Endothelial cell of umbilical vein (primary cell): ENCODE results near the gene CHST11. TPM values are rescaled to one million over a fixed set of nuclear protein-coding genes. Genes with fewer than 3 reads are reported as not detected.

Experiments used
- BruUV-seq: library from RNA; stranded (reverse); fragments of 400-500 nt; replicated peaks from 2 replicates; lab custom pipeline; 2021; lab: Mats Ljungman, UMichigan
- CTCF ChIA-PET: fragments of 300-600, 350-600 bp; sonication (Branson Sonifier 250); formaldehyde crosslinking; loops from one replicate; lab custom pipeline; 2021; ENCODE audit warnings: antibody characterized with exemption, inconsistent platforms; lab: Charles Lee
- POLR2A ChIA-PET: fragments of 300-600, 350-600 bp; sonication (Branson Sonifier 250); formaldehyde crosslinking; loops from one replicate; lab custom pipeline; 2021; ENCODE audit warnings: antibody characterized with exemption, inconsistent platforms; lab: Charles Lee
- DNase-seq: peaks from one replicate; pipeline ENCODE4 v3.0.0-alpha.2; 2011; ENCODE audit warnings: low read depth, low spot score
- FAIRE-seq: peaks from 2 replicates; lab custom pipeline; 2011; peaks lifted over from hg19 to GRCh38; lab: Jason Lieb, UNC
- H2AFZ ChIP-seq: 2 replicates; pipeline ENCODE4 v1.6.0; 2012; ENCODE audit warnings: low read depth, low read length, control low read depth, inconsistent platforms
- H3K27ac ChIP-seq: 2 replicates; pipeline ENCODE4 v1.5.1; 2011; ENCODE audit warnings: low read depth, mild to moderate bottlenecking, control low read depth, low read length, moderate library complexity; ENCODE audit not compliant: insufficient read depth
- H3K27me3 ChIP-seq, 2 experiments: 2 replicates each; pipeline versions ENCODE4 v1.6.0 to v1.6.1; 2011; ENCODE audit warnings: low read length in 2 of 2, mixed read lengths in 1 of 2; ENCODE audit not compliant: control insufficient read depth in 2 of 2, insufficient read depth in 2 of 2
- H3K36me3 ChIP-seq, 2 experiments: 2 replicates in 1 of 2; 3 replicates in 1 of 2; pipeline ENCODE4 v1.5.1; 2011; ENCODE audit warnings: low read length in 2 of 2, mild to moderate bottlenecking in 1 of 2, moderate library complexity in 1 of 2; ENCODE audit not compliant: control insufficient read depth in 2 of 2, insufficient read depth in 2 of 2; ENCODE audit errors: extremely low read depth in 1 of 2
- H3K4me1 ChIP-seq: 3 replicates; pipeline ENCODE4 v1.5.1; 2011; ENCODE audit warnings: mild to moderate bottlenecking, low read length; ENCODE audit not compliant: control insufficient read depth, insufficient read depth; ENCODE audit errors: extremely low read depth
- H3K4me2 ChIP-seq: 2 replicates; pipeline ENCODE4 v1.6.1; 2011; ENCODE audit warnings: low read length, control low read depth, mixed read lengths; ENCODE audit not compliant: insufficient read depth
- H3K4me3 ChIP-seq, 3 experiments: fragments of 200-600 bp in 1 of 3; sonication (generic), shearing (Covaris generic) in 1 of 3; replicated peaks in 1 of 3; 2 replicates each; pipeline ENCODE4 v1.5.1; 2011 to 2016; ENCODE audit warnings: control low read depth in 3 of 3, low read length in 3 of 3, mild to moderate bottlenecking in 2 of 3, inconsistent platforms in 1 of 3, low read depth in 1 of 3, moderate library complexity in 1 of 3; ENCODE audit not compliant: insufficient read depth in 1 of 3
- H3K79me2 ChIP-seq: 2 replicates; pipeline ENCODE4 v1.6.0; 2012; ENCODE audit warnings: low read length, inconsistent platforms; ENCODE audit not compliant: control insufficient read depth, insufficient read depth
- H3K9ac ChIP-seq: replicated peaks from 2 replicates; pipeline ENCODE3; 2011; ENCODE audit warnings: low read length, control low read depth; ENCODE audit not compliant: insufficient read depth; ENCODE audit errors: extremely low read depth
- H3K9me1 ChIP-seq: replicated peaks from 3 replicates; pipeline ENCODE4 v1.6.0; 2011; ENCODE audit warnings: mild to moderate bottlenecking, low read length; ENCODE audit not compliant: control insufficient read depth, insufficient read depth; ENCODE audit errors: extremely low read depth
- H3K9me3 ChIP-seq: replicated peaks from 2 replicates; pipeline ENCODE4 v1.5.1; 2012; ENCODE audit warnings: low read length, inconsistent platforms; ENCODE audit not compliant: control insufficient read depth, insufficient read depth
- H4K20me1 ChIP-seq: replicated peaks from 2 replicates; pipeline ENCODE3; 2011; ENCODE audit warnings: mild to moderate bottlenecking, low read length; ENCODE audit not compliant: control insufficient read depth, insufficient read depth; ENCODE audit errors: extremely low read depth
- FOS ChIP-seq: IDR thresholded peaks from 2 replicates; pipeline ENCODE4 v1.6.1; 2011; ENCODE audit warnings: mild to moderate bottlenecking, low read length, moderate library complexity, borderline replicate concordance; ENCODE audit not compliant: insufficient read depth
- JUN ChIP-seq: IDR thresholded peaks from 2 replicates; pipeline ENCODE4 v1.6.1; 2011; ENCODE audit warnings: borderline replicate concordance, low read depth; ENCODE audit not compliant: insufficient read length, insufficient read depth
- MAX ChIP-seq: IDR thresholded peaks from 2 replicates; pipeline ENCODE4 v1.6.1; 2011; ENCODE audit not compliant: insufficient read depth, insufficient read length
- POLR2A ChIP-seq: IDR thresholded peaks from 2 replicates; pipeline ENCODE4 v1.6.1; 2012; ENCODE audit warnings: low read depth, mild to moderate bottlenecking, control low read depth, low read length
- dilution Hi-C: fragments of 300-500 bp; cut with MboI; formaldehyde crosslinking; loops from one replicate; pipeline ENCODE4 v1.15.0; 2019; ENCODE audit warnings: low sequenced_read_pairs; ENCODE audit not compliant: extremely low pct_ligation_motif_present
- intact Hi-C: fragments of 100-400 bp; cut with micrococcal nuclease; formaldehyde crosslinking; loops from one replicate; pipeline ENCODE4 v1.10.0; 2022
- polyA plus RNA-seq, 4 experiments: library from polyadenylated mRNA; depleted of rRNA in 3 of 4; stranded (reverse) in 3 of 4; unstranded in 1 of 4; fragments of >200 nt; gene quantifications; 2 replicates each; pipeline versions ENCODE4 v1.2.1 to v1.2.3, GENCODE V29; 2011 to 2012; ENCODE audit warnings: missing spikeins in 1 of 4
- total RNA-seq: library from RNA; stranded (reverse); gene quantifications from 2 replicates; pipeline ENCODE4 v1.2.3, GENCODE V29; 2021
- TF ChIP-seq, protein P1 (sequence below), 2 donors: IDR thresholded peaks; 1 replicate in 1 of 2; 2 replicates in 1 of 2; pipeline ENCODE4 v1.5.1; 2011; ENCODE audit warnings: low read length in 2 of 2, mild to moderate bottlenecking in 2 of 2, moderate library complexity in 2 of 2, control low read depth in 1 of 2, inconsistent platforms in 1 of 2, low read depth in 1 of 2; ENCODE audit not compliant: insufficient read depth in 1 of 2; ENCODE audit errors: extremely low read depth in 1 of 2

Gene CHST11
- total and polyA plus RNA-seq, 2 donors (not counting 3 experiments of a cell fraction or from before 2014, with no cell fraction given) = 19.7 to 20.9 TPM

DNA sequence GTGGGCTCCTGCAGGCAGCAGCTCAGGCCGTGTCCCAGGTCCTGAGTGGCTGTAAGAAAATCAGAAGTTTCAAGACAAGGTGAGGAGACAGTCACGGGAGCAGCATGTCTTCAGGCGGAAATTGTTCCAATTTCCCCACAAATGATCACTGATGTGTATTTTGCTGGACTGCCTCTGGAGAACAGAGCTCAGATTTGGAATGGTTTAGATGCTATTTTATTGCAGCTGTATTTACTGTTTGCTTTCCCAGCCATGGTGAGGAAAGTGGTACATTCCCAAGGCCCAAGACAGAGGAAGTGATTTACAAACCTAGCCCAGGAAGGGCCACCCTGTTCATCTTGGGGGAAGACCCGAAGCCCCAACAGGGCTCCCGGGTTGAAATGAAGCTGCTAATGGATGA is 195.6 kb downstream of the CHST11 start:
- TF ChIP-seq, protein P1, sequence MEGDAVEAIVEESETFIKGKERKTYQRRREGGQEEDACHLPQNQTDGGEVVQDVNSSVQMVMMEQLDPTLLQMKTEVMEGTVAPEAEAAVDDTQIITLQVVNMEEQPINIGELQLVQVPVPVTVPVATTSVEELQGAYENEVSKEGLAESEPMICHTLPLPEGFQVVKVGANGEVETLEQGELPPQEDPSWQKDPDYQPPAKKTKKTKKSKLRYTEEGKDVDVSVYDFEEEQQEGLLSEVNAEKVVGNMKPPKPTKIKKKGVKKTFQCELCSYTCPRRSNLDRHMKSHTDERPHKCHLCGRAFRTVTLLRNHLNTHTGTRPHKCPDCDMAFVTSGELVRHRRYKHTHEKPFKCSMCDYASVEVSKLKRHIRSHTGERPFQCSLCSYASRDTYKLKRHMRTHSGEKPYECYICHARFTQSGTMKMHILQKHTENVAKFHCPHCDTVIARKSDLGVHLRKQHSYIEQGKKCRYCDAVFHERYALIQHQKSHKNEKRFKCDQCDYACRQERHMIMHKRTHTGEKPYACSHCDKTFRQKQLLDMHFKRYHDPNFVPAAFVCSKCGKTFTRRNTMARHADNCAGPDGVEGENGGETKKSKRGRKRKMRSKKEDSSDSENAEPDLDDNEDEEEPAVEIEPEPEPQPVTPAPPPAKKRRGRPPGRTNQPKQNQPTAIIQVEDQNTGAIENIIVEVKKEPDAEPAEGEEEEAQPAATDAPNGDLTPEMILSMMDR (IDR thresholded peaks at IDR 0.05; ENCODE audit: extremely low read depth in 1 of 2, insufficient read depth in 1 of 2, low read depth in 1 of 2, low read length in 2 of 2) = no peak
- Histone ChIP-seq H3K27ac (no peak overlapping the region), H3K36me3 (no peaks in the 10 kb centered on the region), H3K4me2 (no peak overlapping the region), H3K9me1 (no peaks in the 10 kb centered on the region), H3K4me1 (no peaks in the 10 kb centered on the region), H4K20me1 (no peaks in the 10 kb centered on the region), H3K9me3 (no peaks in the 10 kb centered on the region), H3K9ac (no peak overlapping the region), H3K79me2 (no peaks in the 10 kb centered on the region), H2AFZ (no peak overlapping the region), H3K27me3 (no peaks in the 10 kb centered on the region), H3K4me3 (no peak overlapping the region)
- DNase-seq (no peak), FAIRE-seq (no peak)
- intact Hi-C loops = no loop called here
- ChIA-PET CTCF (interaction anchor here (0.7 to 2.1 kb wide), 5 partner anchors 15 to 270 kb away, joined by 3 to 9 read pairs (median 4); no protein-coding TSS in a partner anchor), POLR2A (no interaction called here)
- no TSS peak for BruUV-seq
- dilution Hi-C loops = no loop called here

GRCh38 chr12:104652910-104653309 is 196.2 kb downstream of the CHST11 start:
- ChIA-PET CTCF (interaction anchor here (0.8 to 2.1 kb wide), 4 partner anchors 16 to 271 kb away, joined by 3 to 9 read pairs (median 4); no protein-coding TSS in a partner anchor), POLR2A (no interaction called here)
- Histone ChIP-seq H3K27ac (no peak overlapping the region), H3K4me3 (no peak overlapping the region), H3K9me1 (no peaks in the 10 kb centered on the region), H3K4me2 (no peak overlapping the region), H3K9ac (no peak overlapping the region), H2AFZ (no peak overlapping the region), H3K36me3 (no peaks in the 10 kb centered on the region), H3K9me3 (no peaks in the 10 kb centered on the region), H4K20me1 (no peaks in the 10 kb centered on the region), H3K27me3 (no peaks in the 10 kb centered on the region), H3K79me2 (no peaks in the 10 kb centered on the region), H3K4me1 (no peaks in the 10 kb centered on the region)
- FAIRE-seq (no peak), DNase-seq (no peak)
- dilution Hi-C loops = no loop called here
- intact Hi-C loops = no loop called here
- BruUV-seq = no TSS peak
- TF ChIP-seq, protein P1 (IDR thresholded peaks at IDR 0.05; ENCODE audit: extremely low read depth in 1 of 2, insufficient read depth in 1 of 2, low read depth in 1 of 2, low read length in 2 of 2) = no peak
- TF ChIP-seq MAX (no peak), JUN (no peak), FOS (no peak), POLR2A (no peak)
